ENCODE data around the gene SYT7.

The SYT7 gene

GRCh38 chr11:61567286-61568061 is 13.4 kb downstream of the SYT7 start:
- H3K27me3 ChIP-seq (ENCODE audit: low read depth) = peaks cover 35% of the 10 kb centered on the region
- H3K9me3 ChIP-seq = no peaks in the 10 kb centered on the region
- DNase-seq (ENCODE audit: low spot score in 2 of 2) = peak; percentile 58 to 92
- H3K4me1 ChIP-seq = no peaks in the 10 kb centered on the region
- no peaks in the 10 kb centered on the region for H3K36me3 ChIP-seq (replicated peaks)
- H3K4me3 ChIP-seq = no peak overlapping the region
- in situ Hi-C loops (cut with MboI; ENCODE audit: low sequenced_read_pairs) = no loop called here

DNA sequence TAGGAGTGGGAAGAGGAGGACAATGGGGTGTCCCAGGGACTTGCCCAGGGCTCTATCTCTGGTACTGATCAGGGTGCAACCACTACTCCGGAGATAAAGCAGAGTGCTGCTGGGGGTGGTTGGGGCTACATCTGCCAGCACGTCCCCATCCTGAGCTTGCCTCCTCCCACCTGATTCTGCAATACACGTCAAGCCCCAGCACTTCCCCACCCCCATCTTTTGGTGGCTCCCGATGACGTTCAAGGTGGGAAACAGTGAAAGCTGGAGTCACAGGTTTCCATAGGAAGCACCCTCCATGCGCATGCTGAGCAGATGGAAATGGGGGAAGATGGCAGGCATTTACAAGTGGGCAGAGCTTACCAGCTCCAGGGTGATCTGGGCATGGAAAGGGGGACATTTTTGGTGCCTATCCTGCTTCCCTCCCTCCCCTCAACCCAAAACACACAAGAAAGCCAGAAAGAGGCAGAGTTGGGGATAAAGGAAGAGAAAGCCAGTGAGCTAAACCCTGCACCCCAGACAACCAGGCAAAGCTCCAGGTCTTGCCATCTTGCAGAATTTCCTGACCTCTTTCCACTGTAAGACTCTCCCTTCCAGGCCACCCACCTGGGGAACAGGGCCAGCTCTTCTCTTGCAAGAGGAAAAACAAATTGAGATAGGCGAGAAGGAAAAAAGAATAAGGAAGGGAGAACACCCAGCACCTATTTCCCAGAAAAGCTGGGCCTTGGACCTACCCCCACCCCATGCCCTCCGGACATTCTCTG is 15.8 kb downstream of the SYT7 start:
- Histone ChIP-seq H3K36me3 (replicated peaks) (no peaks in the 10 kb centered on the region), H3K4me1 (no peaks in the 10 kb centered on the region), H3K9me3 (no peaks in the 10 kb centered on the region), H3K27me3 (ENCODE audit: low read depth) (peaks cover 32% of the 10 kb centered on the region), H3K4me3 (no peak overlapping the region)
- DNase-seq (ENCODE audit: low spot score in 2 of 2) = no peak
- in situ Hi-C loops (cut with MboI; ENCODE audit: low sequenced_read_pairs) = no loop called here

GRCh38 chr11:61560751-61561150 is 20.1 kb downstream of the SYT7 start:
- no peak overlapping the region for H3K4me3 ChIP-seq
- H3K27me3 ChIP-seq (ENCODE audit: low read depth) = peaks cover 62% of the 10 kb centered on the region
- in situ Hi-C loops (cut with MboI; ENCODE audit: low sequenced_read_pairs) = no loop called here
- no peaks in the 10 kb centered on the region for H3K36me3 ChIP-seq (replicated peaks)
- DNase-seq (ENCODE audit: low spot score in 2 of 2) = no peak
- no peaks in the 10 kb centered on the region for H3K9me3 ChIP-seq
- H3K4me1 ChIP-seq = peaks cover under 1% of the 10 kb centered on the region; the same call in 1 of the 2 replicates

DNA sequence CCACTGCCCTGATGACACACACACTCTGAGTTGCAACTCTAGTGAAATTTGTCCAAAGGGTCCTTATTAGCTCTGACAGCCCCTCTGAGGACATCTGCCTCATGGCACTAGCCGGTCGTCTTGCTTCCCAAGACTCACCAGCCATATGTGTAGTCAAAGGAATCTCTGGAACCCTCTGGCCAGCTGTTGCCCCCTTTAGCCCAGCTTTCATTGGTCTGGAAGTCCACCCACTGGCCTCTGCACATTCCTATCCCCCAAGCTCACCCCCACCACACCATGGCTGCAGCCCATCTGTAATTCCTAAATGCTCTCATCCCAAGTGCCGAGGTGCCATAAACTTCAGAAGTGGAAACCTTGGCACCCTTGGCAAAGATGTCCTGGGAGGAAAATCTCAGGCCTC is 24.3 kb downstream of the SYT7 start:
- no peak overlapping the region for H3K4me3 ChIP-seq
- peaks cover 87% of the 10 kb centered on the region for H3K27me3 ChIP-seq (ENCODE audit: low read depth)
- H3K9me3 ChIP-seq = no peaks in the 10 kb centered on the region
- peaks cover 5% of the 10 kb centered on the region; the same call in 1 of the 2 replicates for H3K4me1 ChIP-seq
- DNase-seq (ENCODE audit: low spot score in 2 of 2) = no peak
- H3K36me3 ChIP-seq (replicated peaks) = no peaks in the 10 kb centered on the region
- in situ Hi-C loops (cut with MboI; ENCODE audit: low sequenced_read_pairs) = no loop called here

GRCh38 chr11:61555978-61556377 is 24.9 kb downstream of the SYT7 start:
- in situ Hi-C loops (cut with MboI; ENCODE audit: low sequenced_read_pairs) = no loop called here

GRCh38 chr11:61555051-61555969 is 25.6 kb downstream of the SYT7 start:
- H3K4me1 ChIP-seq = peaks cover 5% of the 10 kb centered on the region; the same call in 1 of the 2 replicates
- no peaks in the 10 kb centered on the region for H3K9me3 ChIP-seq
- in situ Hi-C loops (cut with MboI; ENCODE audit: low sequenced_read_pairs) = no loop called here
- H3K4me3 ChIP-seq = no peak overlapping the region
- peak; percentile 84 to 85 for DNase-seq (ENCODE audit: low spot score in 2 of 2)
- peaks cover 77% of the 10 kb centered on the region for H3K27me3 ChIP-seq (ENCODE audit: low read depth)
- no peaks in the 10 kb centered on the region for H3K36me3 ChIP-seq (replicated peaks)

More at GRCh38 chr11:61555978-61556377, 24.9 kb downstream of the SYT7 start:
- H3K36me3 ChIP-seq (replicated peaks) = no peaks in the 10 kb centered on the region
- peaks cover 84% of the 10 kb centered on the region for H3K27me3 ChIP-seq (ENCODE audit: low read depth)
- peaks cover 5% of the 10 kb centered on the region; the same call in 1 of the 2 replicates for H3K4me1 ChIP-seq
- H3K9me3 ChIP-seq = no peaks in the 10 kb centered on the region
- H3K4me3 ChIP-seq = no peak overlapping the region
- DNase-seq (ENCODE audit: low spot score in 2 of 2) = no peak

- Histone ChIP-seq H3K27me3 (ENCODE audit: low read depth) (peaks cover 69% of the 10 kb centered on the region), H3K4me1 (peaks cover 5% of the 10 kb centered on the region; the same call in 1 of the 2 replicates), H3K4me3 (no peak overlapping the region), H3K9me3 (no peaks in the 10 kb centered on the region), H3K36me3 (replicated peaks) (no peaks in the 10 kb centered on the region)
- no peak for DNase-seq (ENCODE audit: low spot score in 2 of 2)
- in situ Hi-C loops (cut with MboI; ENCODE audit: low sequenced_read_pairs) = no loop called here
These were observed 26.5 kb downstream of the SYT7 start for GRCh38 chr11:61554172-61554988.

GRCh38 chr11:61553373-61554171 is 27.3 kb downstream of the SYT7 start:
- DNase-seq (ENCODE audit: low spot score in 2 of 2) = no peak
- Histone ChIP-seq H3K27me3 (ENCODE audit: low read depth) (peaks cover 64% of the 10 kb centered on the region), H3K4me3 (no peak overlapping the region), H3K36me3 (replicated peaks) (no peaks in the 10 kb centered on the region), H3K4me1 (peaks cover 5% of the 10 kb centered on the region; the same call in 1 of the 2 replicates), H3K9me3 (no peaks in the 10 kb centered on the region)
- in situ Hi-C loops (cut with MboI; ENCODE audit: low sequenced_read_pairs) = no loop called here

- no peak overlapping the region for H3K4me3 ChIP-seq
- H3K9me3 ChIP-seq = no peaks in the 10 kb centered on the region
- no peak for DNase-seq (ENCODE audit: low spot score in 2 of 2)
- H3K4me1 ChIP-seq = peaks cover 5% of the 10 kb centered on the region; the same call in 1 of the 2 replicates
- no peaks in the 10 kb centered on the region for H3K36me3 ChIP-seq (replicated peaks)
- H3K27me3 ChIP-seq (ENCODE audit: low read depth) = peaks cover 54% of the 10 kb centered on the region
- in situ Hi-C loops (cut with MboI; ENCODE audit: low sequenced_read_pairs) = no loop called here
These were observed 28.7 kb downstream of the SYT7 start for GRCh38 chr11:61552108-61552635.

DNA sequence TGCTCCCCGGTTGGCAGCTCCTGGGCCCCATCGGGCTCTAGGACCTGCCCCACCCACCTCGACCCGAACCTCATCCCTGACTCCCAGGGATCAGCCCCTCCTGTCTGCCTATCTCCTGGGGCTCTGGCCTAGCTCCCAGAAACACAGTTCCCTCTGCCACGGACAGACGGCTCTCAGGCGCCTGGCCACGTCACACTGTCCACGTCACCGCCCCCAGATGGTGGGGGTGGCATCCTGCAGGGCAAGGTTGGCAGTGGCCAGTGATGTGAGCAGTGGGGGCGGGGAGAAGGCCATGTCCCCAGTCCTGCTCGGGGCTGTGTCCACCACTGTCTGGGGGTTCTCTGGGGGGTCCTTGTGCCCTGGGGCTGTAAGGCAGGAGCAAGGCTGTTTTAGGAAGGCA is 29.2 kb downstream of the SYT7 start:
- Histone ChIP-seq H3K27me3 (ENCODE audit: low read depth) (peaks cover 49% of the 10 kb centered on the region), H3K36me3 (replicated peaks) (no peaks in the 10 kb centered on the region), H3K4me3 (no peak overlapping the region), H3K4me1 (peaks cover 5% of the 10 kb centered on the region; the same call in 1 of the 2 replicates), H3K9me3 (no peaks in the 10 kb centered on the region)
- in situ Hi-C loops (cut with MboI; ENCODE audit: low sequenced_read_pairs) = no loop called here
- DNase-seq (ENCODE audit: low spot score in 2 of 2) = no peak

DNA sequence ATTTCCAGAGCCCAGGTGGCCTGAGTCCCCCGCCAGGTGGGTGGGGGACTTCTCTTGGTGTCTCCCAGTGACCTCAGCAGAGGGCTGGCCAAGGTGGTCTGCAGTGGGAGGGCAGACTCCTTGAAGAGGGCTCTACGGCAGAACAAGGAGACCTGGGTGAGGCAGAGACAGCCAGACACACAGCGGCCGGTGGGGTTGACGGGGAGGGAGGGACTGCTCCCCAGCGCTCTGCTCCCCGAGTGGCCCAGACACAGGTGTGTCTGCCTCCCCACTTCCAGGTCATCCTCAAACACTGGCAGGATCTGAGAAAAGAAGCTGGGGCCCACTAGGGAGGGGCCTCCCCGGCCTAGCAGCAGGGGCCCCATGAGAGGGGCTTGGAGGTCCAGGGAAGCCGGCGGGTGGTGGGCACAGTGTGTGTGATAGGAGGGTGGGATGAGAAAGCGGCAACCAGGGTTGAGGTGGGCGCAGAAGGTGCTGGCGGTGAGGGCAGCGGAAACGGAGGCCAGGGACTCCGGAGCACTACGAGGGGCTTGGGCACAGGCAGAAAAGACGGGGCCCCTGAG is 30.1 kb downstream of the SYT7 start:
- Histone ChIP-seq H3K9me3 (no peaks in the 10 kb centered on the region), H3K36me3 (replicated peaks) (no peaks in the 10 kb centered on the region), H3K4me3 (no peak overlapping the region), H3K4me1 (peaks cover 4% of the 10 kb centered on the region; the same call in 1 of the 2 replicates), H3K27me3 (ENCODE audit: low read depth) (peaks cover 40% of the 10 kb centered on the region)
- in situ Hi-C loops (cut with MboI; ENCODE audit: low sequenced_read_pairs) = no loop called here
- DNase-seq (ENCODE audit: low spot score in 2 of 2) = no peak

All from HAP-1 (cell line).